Endothelial cell of umbilical vein (primary cell): ENCODE measurements around the gene RPSA. TPM values are rescaled to one million over a fixed set of nuclear protein-coding genes. Genes with fewer than 3 reads are reported as not detected.

Experiments
- BruUV-seq: library from RNA; stranded (reverse); fragments of 400-500 nt; replicated peaks from 2 replicates; lab custom pipeline; 2021; lab: Mats Ljungman, UMichigan
- CTCF ChIA-PET: fragments of 300-600, 350-600 bp; sonication (Branson Sonifier 250); formaldehyde crosslinking; loops from one replicate; lab custom pipeline; 2021; ENCODE audit warnings: antibody characterized with exemption, inconsistent platforms; lab: Charles Lee
- POLR2A ChIA-PET: fragments of 300-600, 350-600 bp; sonication (Branson Sonifier 250); formaldehyde crosslinking; loops from one replicate; lab custom pipeline; 2021; ENCODE audit warnings: antibody characterized with exemption, inconsistent platforms; lab: Charles Lee
- DNase-seq: peaks from one replicate; pipeline ENCODE4 v3.0.0-alpha.2; 2011; ENCODE audit warnings: low read depth, low spot score
- FAIRE-seq: peaks from 2 replicates; lab custom pipeline; 2011; peaks lifted over from hg19 to GRCh38; lab: Jason Lieb, UNC
- H2AFZ ChIP-seq: 2 replicates; pipeline ENCODE4 v1.6.0; 2012; ENCODE audit warnings: low read depth, low read length, control low read depth, inconsistent platforms
- H3K27ac ChIP-seq: 2 replicates; pipeline ENCODE4 v1.5.1; 2011; ENCODE audit warnings: low read depth, mild to moderate bottlenecking, control low read depth, low read length, moderate library complexity; ENCODE audit not compliant: insufficient read depth
- H3K27me3 ChIP-seq, 2 experiments: 2 replicates each; pipeline versions ENCODE4 v1.6.0 to v1.6.1; 2011; ENCODE audit warnings: low read length in 2 of 2, mixed read lengths in 1 of 2; ENCODE audit not compliant: control insufficient read depth in 2 of 2, insufficient read depth in 2 of 2
- H3K36me3 ChIP-seq, 2 experiments: 2 replicates in 1 of 2; 3 replicates in 1 of 2; pipeline ENCODE4 v1.5.1; 2011; ENCODE audit warnings: low read length in 2 of 2, mild to moderate bottlenecking in 1 of 2, moderate library complexity in 1 of 2; ENCODE audit not compliant: control insufficient read depth in 2 of 2, insufficient read depth in 2 of 2; ENCODE audit errors: extremely low read depth in 1 of 2
- H3K4me1 ChIP-seq: 3 replicates; pipeline ENCODE4 v1.5.1; 2011; ENCODE audit warnings: mild to moderate bottlenecking, low read length; ENCODE audit not compliant: control insufficient read depth, insufficient read depth; ENCODE audit errors: extremely low read depth
- H3K4me2 ChIP-seq: 2 replicates; pipeline ENCODE4 v1.6.1; 2011; ENCODE audit warnings: low read length, control low read depth, mixed read lengths; ENCODE audit not compliant: insufficient read depth
- H3K4me3 ChIP-seq, 3 experiments: fragments of 200-600 bp in 1 of 3; sonication (generic), shearing (Covaris generic) in 1 of 3; replicated peaks in 1 of 3; 2 replicates each; pipeline ENCODE4 v1.5.1; 2011 to 2016; ENCODE audit warnings: control low read depth in 3 of 3, low read length in 3 of 3, mild to moderate bottlenecking in 2 of 3, inconsistent platforms in 1 of 3, low read depth in 1 of 3, moderate library complexity in 1 of 3; ENCODE audit not compliant: insufficient read depth in 1 of 3
- H3K79me2 ChIP-seq: 2 replicates; pipeline ENCODE4 v1.6.0; 2012; ENCODE audit warnings: low read length, inconsistent platforms; ENCODE audit not compliant: control insufficient read depth, insufficient read depth
- H3K9ac ChIP-seq: replicated peaks from 2 replicates; pipeline ENCODE3; 2011; ENCODE audit warnings: low read length, control low read depth; ENCODE audit not compliant: insufficient read depth; ENCODE audit errors: extremely low read depth
- H3K9me1 ChIP-seq: replicated peaks from 3 replicates; pipeline ENCODE4 v1.6.0; 2011; ENCODE audit warnings: mild to moderate bottlenecking, low read length; ENCODE audit not compliant: control insufficient read depth, insufficient read depth; ENCODE audit errors: extremely low read depth
- H3K9me3 ChIP-seq: replicated peaks from 2 replicates; pipeline ENCODE4 v1.5.1; 2012; ENCODE audit warnings: low read length, inconsistent platforms; ENCODE audit not compliant: control insufficient read depth, insufficient read depth
- H4K20me1 ChIP-seq: replicated peaks from 2 replicates; pipeline ENCODE3; 2011; ENCODE audit warnings: mild to moderate bottlenecking, low read length; ENCODE audit not compliant: control insufficient read depth, insufficient read depth; ENCODE audit errors: extremely low read depth
- EZH2 ChIP-seq: IDR thresholded peaks from 2 replicates; pipeline ENCODE4 v1.6.1; 2012; ENCODE audit warnings: borderline replicate concordance, low read depth, mild to moderate bottlenecking, moderate library complexity, low read length, inconsistent platforms; ENCODE audit not compliant: severe bottlenecking
- FOS ChIP-seq: IDR thresholded peaks from 2 replicates; pipeline ENCODE4 v1.6.1; 2011; ENCODE audit warnings: mild to moderate bottlenecking, low read length, moderate library complexity, borderline replicate concordance; ENCODE audit not compliant: insufficient read depth
- JUN ChIP-seq: IDR thresholded peaks from 2 replicates; pipeline ENCODE4 v1.6.1; 2011; ENCODE audit warnings: borderline replicate concordance, low read depth; ENCODE audit not compliant: insufficient read length, insufficient read depth
- MYC ChIP-seq: IDR thresholded peaks from one replicate; pipeline ENCODE4 v1.6.1; 2011; ENCODE audit warnings: mild to moderate bottlenecking, low read depth, low read length
- POLR2AphosphoS5 ChIP-seq: IDR thresholded peaks from 2 replicates; pipeline ENCODE4 v1.6.1; 2012; ENCODE audit warnings: low read depth, mild to moderate bottlenecking, control low read depth, low read length, moderate library complexity; ENCODE audit not compliant: insufficient read depth
- dilution Hi-C: fragments of 300-500 bp; cut with MboI; formaldehyde crosslinking; loops from one replicate; pipeline ENCODE4 v1.15.0; 2019; ENCODE audit warnings: low sequenced_read_pairs; ENCODE audit not compliant: extremely low pct_ligation_motif_present
- intact Hi-C: fragments of 100-400 bp; cut with micrococcal nuclease; formaldehyde crosslinking; loops from one replicate; pipeline ENCODE4 v1.10.0; 2022
- polyA plus RNA-seq, 4 experiments: library from polyadenylated mRNA; depleted of rRNA in 3 of 4; stranded (reverse) in 3 of 4; unstranded in 1 of 4; fragments of >200 nt; gene quantifications; 2 replicates each; pipeline versions ENCODE4 v1.2.1 to v1.2.3, GENCODE V29; 2011 to 2012; ENCODE audit warnings: missing spikeins in 1 of 4
- total RNA-seq: library from RNA; stranded (reverse); gene quantifications from 2 replicates; pipeline ENCODE4 v1.2.3, GENCODE V29; 2021
- TF ChIP-seq, protein P1 (sequence below), 2 donors: IDR thresholded peaks; 1 replicate in 1 of 2; 2 replicates in 1 of 2; pipeline ENCODE4 v1.5.1; 2011; ENCODE audit warnings: low read length in 2 of 2, mild to moderate bottlenecking in 2 of 2, moderate library complexity in 2 of 2, control low read depth in 1 of 2, inconsistent platforms in 1 of 2, low read depth in 1 of 2; ENCODE audit not compliant: insufficient read depth in 1 of 2; ENCODE audit errors: extremely low read depth in 1 of 2
- TF ChIP-seq, protein P2 (sequence below): IDR thresholded peaks from 2 replicates; pipeline ENCODE4 v1.6.1; 2011; ENCODE audit not compliant: insufficient read depth, insufficient read length

The RPSA gene
- total and polyA plus RNA-seq, 2 donors (not counting 3 experiments of a cell fraction or from before 2014, with no cell fraction given): 1,357 to 3,687 TPM

DNA sequence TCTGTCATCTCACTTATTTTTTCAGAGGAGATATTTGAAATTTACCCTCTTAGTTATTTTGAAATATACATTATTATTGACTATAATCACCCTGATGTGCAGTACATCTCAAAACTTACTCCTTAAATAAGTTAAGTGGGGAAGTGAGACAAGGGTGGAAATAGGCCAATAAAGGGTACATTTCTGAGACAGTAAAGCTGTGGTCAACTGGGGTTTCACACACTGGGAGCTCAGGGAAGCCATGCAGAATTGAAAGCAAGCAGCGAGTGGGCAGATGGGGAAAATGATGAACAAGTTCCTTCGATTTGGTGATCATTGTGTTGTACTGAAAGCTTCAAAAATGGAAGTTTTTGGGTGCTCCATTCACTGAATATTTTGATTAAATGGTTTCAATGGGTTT lies 39.4 kb downstream of the RPSA start:
- Histone ChIP-seq H3K9me3 (no peaks in the 10 kb centered on the region), H3K27ac (no peak overlapping the region), H3K9me1 (no peaks in the 10 kb centered on the region), H3K9ac (no peak overlapping the region), H3K4me1 (no peaks in the 10 kb centered on the region), H3K4me2 (no peak overlapping the region), H3K27me3 (peaks cover 0 to 2% of the 10 kb centered on the region in 2 experiments), H4K20me1 (no peaks in the 10 kb centered on the region), H3K4me3 (no peak overlapping the region), H3K79me2 (no peaks in the 10 kb centered on the region), H2AFZ (no peak overlapping the region), H3K36me3 (no peaks in the 10 kb centered on the region)
- intact Hi-C loops: loop anchor here (5.0 kb wide), 1 partner anchor 271 kb away; no protein-coding TSS in a partner anchor
- no TSS peak for BruUV-seq
- dilution Hi-C loops: no loop called here
- DNase-seq (no peak), FAIRE-seq (no peak)
- ChIA-PET CTCF (interaction anchor here (0.7 to 3.7 kb wide), 8 partner anchors 9 to 192 kb away, joined by 3 to 82 read pairs (median 8); no protein-coding TSS in a partner anchor), POLR2A (no interaction called here)
- TF ChIP-seq EZH2: no peak
- TF ChIP-seq POLR2AphosphoS5: no peak
- no peak for TF ChIP-seq JUN
- TF ChIP-seq, protein P1, sequence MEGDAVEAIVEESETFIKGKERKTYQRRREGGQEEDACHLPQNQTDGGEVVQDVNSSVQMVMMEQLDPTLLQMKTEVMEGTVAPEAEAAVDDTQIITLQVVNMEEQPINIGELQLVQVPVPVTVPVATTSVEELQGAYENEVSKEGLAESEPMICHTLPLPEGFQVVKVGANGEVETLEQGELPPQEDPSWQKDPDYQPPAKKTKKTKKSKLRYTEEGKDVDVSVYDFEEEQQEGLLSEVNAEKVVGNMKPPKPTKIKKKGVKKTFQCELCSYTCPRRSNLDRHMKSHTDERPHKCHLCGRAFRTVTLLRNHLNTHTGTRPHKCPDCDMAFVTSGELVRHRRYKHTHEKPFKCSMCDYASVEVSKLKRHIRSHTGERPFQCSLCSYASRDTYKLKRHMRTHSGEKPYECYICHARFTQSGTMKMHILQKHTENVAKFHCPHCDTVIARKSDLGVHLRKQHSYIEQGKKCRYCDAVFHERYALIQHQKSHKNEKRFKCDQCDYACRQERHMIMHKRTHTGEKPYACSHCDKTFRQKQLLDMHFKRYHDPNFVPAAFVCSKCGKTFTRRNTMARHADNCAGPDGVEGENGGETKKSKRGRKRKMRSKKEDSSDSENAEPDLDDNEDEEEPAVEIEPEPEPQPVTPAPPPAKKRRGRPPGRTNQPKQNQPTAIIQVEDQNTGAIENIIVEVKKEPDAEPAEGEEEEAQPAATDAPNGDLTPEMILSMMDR (IDR thresholded peaks at IDR 0.05; ENCODE audit: extremely low read depth in 1 of 2, insufficient read depth in 1 of 2, low read depth in 1 of 2, low read length in 2 of 2): no peak
- no peak for TF ChIP-seq MYC
- no peak for TF ChIP-seq FOS
- TF ChIP-seq, protein P2, sequence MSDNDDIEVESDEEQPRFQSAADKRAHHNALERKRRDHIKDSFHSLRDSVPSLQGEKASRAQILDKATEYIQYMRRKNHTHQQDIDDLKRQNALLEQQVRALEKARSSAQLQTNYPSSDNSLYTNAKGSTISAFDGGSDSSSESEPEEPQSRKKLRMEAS: no peak
